Measurements from ENCODE around the gene APOBEC3C. TPM values are rescaled to one million over a fixed set of nuclear protein-coding genes. Genes with fewer than 3 reads are reported as not detected.
A peak's percentile ranks its signal among the peaks of the same experiment; 100 is the strongest.
"Not testable (repeated sequence)": the region's sequence is repeated elsewhere in the genome, so short reads cannot be mapped to it uniquely, and the experiment has no call there.

APOBEC3C gene
- total RNA-seq, 1 donor from 2014 or later, result 2.5 TPM

- peak; percentile 80 for DNase-seq (ENCODE audit: low spot score)
- peak; percentile 98 for ATAC-seq
Observed at GRCh38 chr22:38981992-38982927, 31.8 kb upstream of the APOBEC3C start, which contains the start of gene APOBEC3B. Gene APOBEC3B (plus strand): TSS chr22:38982347. CDS start chr22:38982454, 107 bp downstream.

GRCh38 chr22:38984224-38984623 is 29.8 kb upstream of the APOBEC3C start:
- DNase-seq (ENCODE audit: low spot score) (no peak), ATAC-seq (no peak)

- not testable (repeated sequence) for ATAC-seq
Observed at GRCh38 chr22:38984784-38985757, 29.0 kb upstream of the APOBEC3C start.

GRCh38 chr22:38986629-38987028 is 27.4 kb upstream of the APOBEC3C start:
- DNase-seq (ENCODE audit: low spot score), result no peak
- ATAC-seq, result no peak

More at GRCh38 chr22:38984784-38985757, 29.0 kb upstream of the APOBEC3C start:
- not testable (repeated sequence) for DNase-seq (ENCODE audit: low spot score)

GRCh38 chr22:38987171-38987895 is 26.7 kb upstream of the APOBEC3C start:
- ATAC-seq (no peak), DNase-seq (ENCODE audit: low spot score) (no peak)

- DNase-seq (ENCODE audit: low spot score), result no peak
- no peak for ATAC-seq
Observed at GRCh38 chr22:38989466-38989865, 24.6 kb upstream of the APOBEC3C start.

GRCh38 chr22:38992871-38993371 is 21.1 kb upstream of the APOBEC3C start:
- not testable (repeated sequence) for ATAC-seq; DNase-seq (ENCODE audit: low spot score)

- no peak for DNase-seq (ENCODE audit: low spot score)
Observed at GRCh38 chr22:38996105-38996504, 18.0 kb upstream of the APOBEC3C start.

GRCh38 chr22:38997518-38997917 is 16.5 kb upstream of the APOBEC3C start:
- ATAC-seq (no peak), DNase-seq (ENCODE audit: low spot score) (no peak)

More at GRCh38 chr22:38996105-38996504, 18.0 kb upstream of the APOBEC3C start:
- no peak for ATAC-seq

GRCh38 chr22:39003165-39003638 is 10.9 kb upstream of the APOBEC3C start:
- ATAC-seq (peak; percentile 94), DNase-seq (ENCODE audit: low spot score) (peak; percentile 55)

- ATAC-seq (no peak), DNase-seq (ENCODE audit: low spot score) (no peak)
Observed at GRCh38 chr22:39007177-39007576, 6.9 kb upstream of the APOBEC3C start.

- not testable (repeated sequence) for ATAC-seq
Observed at GRCh38 chr22:39008271-39008850, 5.7 kb upstream of the APOBEC3C start.

GRCh38 chr22:39010946-39011345 is 3.1 kb upstream of the APOBEC3C start:
- no peak for DNase-seq (ENCODE audit: low spot score)

More at GRCh38 chr22:39008271-39008850, 5.7 kb upstream of the APOBEC3C start:
- not testable (repeated sequence) for DNase-seq (ENCODE audit: low spot score)

GRCh38 chr22:39012533-39013511 is 1.2 kb upstream of the APOBEC3C start:
- DNase-seq (ENCODE audit: low spot score), result no peak
- no peak for ATAC-seq

More at GRCh38 chr22:39010946-39011345, 3.1 kb upstream of the APOBEC3C start:
- ATAC-seq, result no peak

GRCh38 chr22:39013561-39013941 is 506 bp upstream of the APOBEC3C start:
- not testable (repeated sequence) for DNase-seq (ENCODE audit: low spot score); ATAC-seq

- ATAC-seq, result not testable (repeated sequence)
Observed at GRCh38 chr22:39014723-39015121, 665 bp downstream of the APOBEC3C start.

GRCh38 chr22:39016592-39016991 is 2.5 kb downstream of the APOBEC3C start:
- DNase-seq (ENCODE audit: low spot score) (no peak), ATAC-seq (no peak)

More at GRCh38 chr22:39014723-39015121, 665 bp downstream of the APOBEC3C start:
- DNase-seq (ENCODE audit: low spot score), result not testable (repeated sequence)
